DOHH2 (cell line): Measurements from ENCODE around the gene PHF21B.

ENCODE experiments used
- EZH2phosphoT487 ChIP-seq: fragments of 200-600 bp; sonication (generic); IDR thresholded peaks from 2 replicates; pipeline ENCODE4 v1.6.1; 2017; ENCODE audit warnings: borderline replicate concordance, mild to moderate bottlenecking, antibody characterized with exemption, low read length, moderate library complexity, mixed read lengths
- TF ChIP-seq, protein P1 (sequence below): fragments of 200-600 bp; sonication (generic); IDR thresholded peaks from one replicate; pipeline ENCODE4 v1.5.1; 2014; ENCODE audit warnings: antibody characterized with exemption, mild to moderate bottlenecking, low read depth, low read length; ENCODE audit not compliant: poor library complexity, severe bottlenecking

- TF ChIP-seq, protein P1, sequence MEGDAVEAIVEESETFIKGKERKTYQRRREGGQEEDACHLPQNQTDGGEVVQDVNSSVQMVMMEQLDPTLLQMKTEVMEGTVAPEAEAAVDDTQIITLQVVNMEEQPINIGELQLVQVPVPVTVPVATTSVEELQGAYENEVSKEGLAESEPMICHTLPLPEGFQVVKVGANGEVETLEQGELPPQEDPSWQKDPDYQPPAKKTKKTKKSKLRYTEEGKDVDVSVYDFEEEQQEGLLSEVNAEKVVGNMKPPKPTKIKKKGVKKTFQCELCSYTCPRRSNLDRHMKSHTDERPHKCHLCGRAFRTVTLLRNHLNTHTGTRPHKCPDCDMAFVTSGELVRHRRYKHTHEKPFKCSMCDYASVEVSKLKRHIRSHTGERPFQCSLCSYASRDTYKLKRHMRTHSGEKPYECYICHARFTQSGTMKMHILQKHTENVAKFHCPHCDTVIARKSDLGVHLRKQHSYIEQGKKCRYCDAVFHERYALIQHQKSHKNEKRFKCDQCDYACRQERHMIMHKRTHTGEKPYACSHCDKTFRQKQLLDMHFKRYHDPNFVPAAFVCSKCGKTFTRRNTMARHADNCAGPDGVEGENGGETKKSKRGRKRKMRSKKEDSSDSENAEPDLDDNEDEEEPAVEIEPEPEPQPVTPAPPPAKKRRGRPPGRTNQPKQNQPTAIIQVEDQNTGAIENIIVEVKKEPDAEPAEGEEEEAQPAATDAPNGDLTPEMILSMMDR, result no peak
- no peak for TF ChIP-seq EZH2phosphoT487
Observed at GRCh38 chr22:44929359-44930015, 80.3 kb downstream of the PHF21B start.
